Tibial artery (tissue), 4 donors: ENCODE data around the gene EPHA1.

ENCODE experiments used
- DNase-seq, 2 donors: peaks; one replicate each; pipeline ENCODE4 v3.0.0-alpha.2; 2019
- H3K27ac ChIP-seq, 2 donors: fragments of 200-600 bp; sonication (generic) in 1 of 2; 1 replicate in 1 of 2; 2 replicates in 1 of 2; pipeline ENCODE4 v1.5.1; 2018 to 2019; ENCODE audit warnings: mild to moderate bottlenecking in 1 of 2
- H3K27me3 ChIP-seq, 2 donors: fragments of 200-600 bp; sonication (generic) in 1 of 2; one replicate each; pipeline versions ENCODE4 v1.5.1 to v1.6.0; 2016 to 2019
- H3K36me3 ChIP-seq, 3 donors: fragments of 200-600 bp; sonication (generic) in 2 of 3; one replicate each; pipeline ENCODE4 v1.5.1; 2016 to 2019; ENCODE audit warnings: mild to moderate bottlenecking in 2 of 3
- H3K4me1 ChIP-seq, 4 donors: fragments of 200-600 bp; sonication (generic) in 2 of 4; 1 replicate in 3 of 4; 2 replicates in 1 of 4; pipeline ENCODE4 v1.5.1; 2016 to 2019
- H3K4me3 ChIP-seq, 2 donors: fragments of 200-600 bp; sonication (generic) in 1 of 2; 1 replicate in 1 of 2; 2 replicates in 1 of 2; pipeline ENCODE4 v1.5.1; 2018 to 2019; ENCODE audit warnings: mild to moderate bottlenecking in 2 of 2
- H3K9me3 ChIP-seq, 3 donors: fragments of 200-600 bp; sonication (generic) in 1 of 3; one replicate each; pipeline ENCODE4 v1.5.1; 2016 to 2019
- CTCF ChIP-seq, 2 experiments: fragments of 200-600 bp in 1 of 2; fragments of 450-650 bp in 1 of 2; IDR thresholded peaks; one replicate each; pipeline ENCODE4 v1.5.1; 2017 to 2019; ENCODE audit warnings: antibody characterized with exemption in 2 of 2, mild to moderate bottlenecking in 1 of 2, moderate library complexity in 1 of 2
- intact Hi-C: fragments of 100-400 bp; cut with DNase I; formaldehyde crosslinking; loops from one replicate; pipeline ENCODE4 v1.15.0; 2023; ENCODE audit warnings: low total_unique reads

The EPHA1 gene

DNA sequence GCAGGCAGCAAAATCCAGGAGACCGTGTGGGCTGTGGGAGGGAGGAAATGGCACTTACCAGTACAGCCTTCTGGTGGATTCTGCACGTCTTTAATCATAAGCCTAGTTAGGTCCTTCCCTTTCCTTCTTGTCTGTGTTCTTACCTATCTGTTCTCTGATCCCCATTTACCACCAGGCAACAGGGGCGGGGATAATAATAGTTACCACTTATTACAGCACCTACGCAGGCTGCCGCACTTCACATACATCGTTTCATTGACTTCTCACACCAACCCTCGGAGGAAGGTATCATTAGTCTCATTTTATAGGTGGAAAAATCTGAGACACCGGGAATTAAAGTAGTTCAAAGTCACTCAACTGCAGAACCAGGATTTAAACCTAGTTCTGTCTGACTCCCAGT, 4.5 kb upstream of the EPHA1 start:
- Histone ChIP-seq H3K4me3 (no peak overlapping the region), H3K9me3 (no peaks in the 10 kb centered on the region), H3K27me3 (no peaks in the 10 kb centered on the region), H3K36me3 (no peaks in the 10 kb centered on the region), H3K4me1 (peaks cover 0 to 37% (median 18%) of the 10 kb centered on the region in 4 donors), H3K27ac (no peak overlapping the region)
- DNase-seq, result no peak
- TF ChIP-seq CTCF (IDR thresholded peaks at IDR 0.05), result no peak
- intact Hi-C loops, result loop anchor here (10.0 kb wide), 1 partner anchor 48 kb away; the partner anchor contains the start of gene FAM131B

DNA sequence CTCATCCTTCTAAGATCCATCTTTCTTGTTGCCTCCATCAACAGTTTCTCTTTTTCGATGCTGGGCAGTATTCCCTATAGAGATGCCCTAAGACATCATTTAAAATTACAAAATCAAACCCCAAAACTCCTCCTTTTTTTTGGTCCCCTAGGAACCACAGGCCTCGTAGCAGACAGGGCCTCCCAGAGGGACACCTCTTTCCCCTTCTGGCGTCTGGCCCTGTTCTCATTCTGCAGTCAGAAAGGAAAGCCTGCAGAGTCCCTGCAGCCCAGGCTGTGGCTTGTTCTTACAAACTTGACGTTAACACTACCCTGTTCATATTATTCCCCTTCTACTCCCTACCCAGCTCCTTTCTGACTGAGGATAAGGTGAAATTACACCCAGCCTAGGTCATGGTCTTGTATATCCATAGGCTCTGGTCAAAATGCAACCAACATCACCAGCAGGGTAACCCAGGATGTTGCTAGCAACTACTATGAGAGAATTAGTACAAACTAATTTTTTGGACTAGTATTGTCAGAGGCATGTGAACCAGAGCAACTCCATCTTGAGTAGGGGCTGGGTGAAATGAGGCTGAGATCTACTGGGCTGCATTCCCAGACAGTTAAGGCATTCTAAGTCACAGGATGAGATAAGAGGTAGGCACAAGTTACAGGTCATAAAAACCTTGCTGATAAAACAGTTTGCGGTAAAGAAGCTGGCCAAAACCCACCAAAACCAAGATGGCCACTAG, 3.5 kb upstream of the EPHA1 start:
- Histone ChIP-seq H3K36me3 (no peaks in the 10 kb centered on the region), H3K9me3 (no peaks in the 10 kb centered on the region), H3K27ac (no peak overlapping the region), H3K27me3 (no peaks in the 10 kb centered on the region), H3K4me3 (no peak overlapping the region), H3K4me1 (peaks cover 0 to 37% (median 18%) of the 10 kb centered on the region in 4 donors)
- no peak for DNase-seq
- no peak for TF ChIP-seq CTCF (IDR thresholded peaks at IDR 0.05)
- intact Hi-C loops, result loop anchor here (10.0 kb wide), 1 partner anchor 47 kb away; the partner anchor contains the start of gene FAM131B

DNA sequence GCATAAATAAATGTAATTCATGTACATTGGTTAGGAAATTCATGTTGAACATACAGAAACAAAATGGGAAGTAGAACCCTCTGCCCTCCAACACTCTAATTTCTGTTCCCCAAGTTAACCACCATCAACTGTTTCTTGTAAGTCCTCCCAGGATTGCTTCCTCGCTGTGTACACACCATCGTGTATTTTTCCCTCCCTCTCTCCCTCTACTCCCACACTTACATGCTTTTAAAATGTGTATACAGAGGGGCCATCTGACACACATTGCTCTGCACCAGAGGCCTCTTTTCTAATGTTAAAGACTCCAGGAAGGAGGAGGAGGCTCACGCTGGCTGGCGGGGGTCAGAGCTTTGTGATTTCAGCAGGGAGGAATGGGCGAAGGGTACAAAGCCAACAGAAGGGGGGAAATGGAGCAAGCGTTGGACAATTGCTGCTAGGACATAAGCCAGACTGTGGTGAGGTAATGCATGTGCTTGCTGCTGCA, 1.9 kb upstream of the EPHA1 start:
- DNase-seq, result no peak
- Histone ChIP-seq H3K9me3 (no peaks in the 10 kb centered on the region), H3K4me1 (peaks cover 0 to 37% (median 18%) of the 10 kb centered on the region in 4 donors), H3K4me3 (no peak overlapping the region), H3K36me3 (no peaks in the 10 kb centered on the region), H3K27me3 (no peaks in the 10 kb centered on the region), H3K27ac (no peak overlapping the region)
- intact Hi-C loops, result loop anchor here (10.0 kb wide), 1 partner anchor 46 kb away; the partner anchor contains the start of gene FAM131B
- no peak for TF ChIP-seq CTCF (IDR thresholded peaks at IDR 0.05)

GRCh38 chr7:143408252-143408685, 387 bp downstream of the EPHA1 start:
- H3K4me3 ChIP-seq, result peak overlapping the region in 1 of 2 donors; percentile 9
- no peak overlapping the region for H3K27ac ChIP-seq
- intact Hi-C loops, result no loop called here
- H3K27me3 ChIP-seq, result no peaks in the 10 kb centered on the region
- H3K36me3 ChIP-seq, result no peaks in the 10 kb centered on the region
- DNase-seq, result no peak
- no peaks in the 10 kb centered on the region for H3K9me3 ChIP-seq
- peaks cover 0 to 37% (median 18%) of the 10 kb centered on the region in 4 donors for H3K4me1 ChIP-seq
- no peak for TF ChIP-seq CTCF (IDR thresholded peaks at IDR 0.05)

DNA sequence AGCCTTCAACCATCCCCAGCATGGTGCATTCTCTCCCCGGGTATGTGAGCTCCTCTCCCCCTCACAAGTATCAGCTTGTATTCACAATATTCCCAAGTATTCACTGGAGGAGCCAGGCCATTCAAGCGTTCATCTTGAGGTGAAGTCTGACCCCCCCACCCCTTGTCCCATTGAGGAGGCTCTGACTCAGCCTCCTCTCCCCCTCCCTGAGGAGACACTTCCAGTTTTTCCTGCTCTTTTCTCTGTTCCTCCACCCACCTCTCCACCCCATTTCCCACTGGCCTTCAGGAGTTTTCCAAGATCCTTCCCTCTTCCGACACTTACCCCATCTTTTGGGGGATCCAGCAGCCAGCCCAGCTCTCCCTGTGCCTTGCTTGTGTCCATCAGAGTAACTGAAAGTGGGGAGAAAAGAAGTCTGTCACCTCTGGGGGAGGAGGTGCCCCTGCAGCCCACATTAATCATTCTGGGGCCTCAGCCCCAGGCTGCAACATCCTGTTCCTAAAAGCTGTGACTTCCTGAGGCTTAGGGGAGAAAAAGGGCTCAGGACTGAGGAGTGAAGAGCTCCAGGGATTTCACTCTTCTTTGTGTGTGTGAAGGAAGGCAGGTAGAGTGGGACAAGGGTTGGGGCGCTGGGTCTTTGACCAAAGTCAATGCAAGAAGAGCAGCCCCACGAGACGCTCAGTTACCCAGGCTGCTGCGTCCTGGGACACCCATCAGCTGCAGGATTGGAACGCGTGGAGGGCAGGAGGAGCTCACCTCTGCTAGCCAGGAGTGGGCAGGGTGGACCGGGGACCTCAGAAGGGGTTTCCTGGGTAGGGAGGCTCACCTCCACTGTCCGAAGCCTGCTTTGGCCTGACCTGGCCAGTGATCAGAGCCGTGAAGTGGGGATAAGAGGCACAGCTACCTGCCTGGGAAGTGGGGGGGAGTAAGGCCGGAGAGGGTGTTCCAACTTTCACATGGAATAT, 1.1 kb downstream of the EPHA1 start:
- Histone ChIP-seq H3K4me1 (peaks cover 0 to 37% (median 18%) of the 10 kb centered on the region in 4 donors), H3K27me3 (no peaks in the 10 kb centered on the region), H3K36me3 (no peaks in the 10 kb centered on the region), H3K9me3 (no peaks in the 10 kb centered on the region), H3K27ac (no peak overlapping the region), H3K4me3 (no peak overlapping the region)
- no peak for DNase-seq
- intact Hi-C loops, result no loop called here
- no peak for TF ChIP-seq CTCF (IDR thresholded peaks at IDR 0.05)
